NCI-H187 treated with DMSO at 0.1 percent for 48 hours (cell line): ENCODE results near the gene COLGALT1.
"Not testable (repeated sequence)": the region's sequence is repeated elsewhere in the genome, so short reads cannot be mapped to it uniquely, and the experiment has no call there.

Experiments
- DNase-seq: peaks from one replicate; lab custom pipeline; 2025; lab: John Stamatoyannopoulos, UW

Gene COLGALT1

DNA sequence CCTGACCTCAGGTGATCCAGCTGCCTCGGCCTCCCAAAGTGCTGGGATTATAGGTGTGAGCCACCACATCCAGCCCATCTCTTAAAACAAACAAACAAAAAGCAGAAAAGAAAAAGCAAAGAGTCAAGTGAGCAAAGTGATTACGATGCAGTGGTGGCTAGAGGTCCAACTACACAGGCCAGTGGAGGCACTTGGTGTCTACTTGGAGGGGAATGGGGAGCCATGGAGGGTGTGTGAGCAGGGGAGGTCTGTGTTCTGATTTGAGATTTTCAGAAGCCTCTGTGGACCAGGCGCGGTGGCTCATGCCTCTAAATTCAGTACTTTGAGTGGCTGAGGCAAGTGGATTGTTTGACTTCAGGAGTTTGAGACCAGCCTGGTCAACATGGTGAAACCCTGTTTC, 6.6 kb downstream of the COLGALT1 start:
- no peak for DNase-seq

DNA sequence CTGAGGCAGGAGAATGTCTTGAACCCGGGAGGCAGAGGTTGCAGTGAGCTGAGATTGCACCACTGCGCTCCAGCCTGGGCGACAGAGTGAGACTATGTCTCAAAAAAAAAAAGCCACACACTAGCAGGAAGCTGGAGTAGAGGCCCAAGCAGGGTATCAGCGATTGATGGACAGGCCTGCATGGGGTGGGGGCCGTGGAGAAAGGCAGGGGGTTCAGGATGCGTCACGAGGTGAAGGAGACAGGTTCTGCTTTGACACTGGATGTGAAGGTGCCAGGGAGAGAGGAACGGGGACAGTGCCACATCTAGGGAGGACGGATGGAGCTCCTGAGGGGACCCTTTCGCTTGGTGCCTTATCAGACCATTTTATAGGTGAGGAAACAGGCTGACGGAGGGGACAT, 7.1 kb downstream of the COLGALT1 start:
- DNase-seq = no peak

DNA sequence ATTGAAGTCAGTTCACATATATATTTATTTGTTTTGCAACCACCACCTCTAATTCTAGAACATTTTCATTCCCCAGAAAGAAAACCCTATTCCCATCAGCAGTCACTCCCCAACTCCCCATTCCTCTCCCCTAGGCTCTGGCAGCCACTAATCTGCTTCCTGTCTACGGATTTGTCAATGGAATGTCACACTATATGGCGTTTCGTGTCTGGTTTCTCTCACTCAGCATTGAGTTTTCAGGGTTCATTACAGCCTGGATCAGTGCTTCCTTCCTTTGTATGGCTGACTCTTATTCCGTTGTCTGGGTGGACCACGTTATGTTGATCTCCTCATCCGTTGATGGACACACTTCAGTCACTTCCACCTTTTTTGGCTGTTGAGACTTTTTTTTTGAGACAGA, 9.3 kb downstream of the COLGALT1 start:
- no peak for DNase-seq

DNA sequence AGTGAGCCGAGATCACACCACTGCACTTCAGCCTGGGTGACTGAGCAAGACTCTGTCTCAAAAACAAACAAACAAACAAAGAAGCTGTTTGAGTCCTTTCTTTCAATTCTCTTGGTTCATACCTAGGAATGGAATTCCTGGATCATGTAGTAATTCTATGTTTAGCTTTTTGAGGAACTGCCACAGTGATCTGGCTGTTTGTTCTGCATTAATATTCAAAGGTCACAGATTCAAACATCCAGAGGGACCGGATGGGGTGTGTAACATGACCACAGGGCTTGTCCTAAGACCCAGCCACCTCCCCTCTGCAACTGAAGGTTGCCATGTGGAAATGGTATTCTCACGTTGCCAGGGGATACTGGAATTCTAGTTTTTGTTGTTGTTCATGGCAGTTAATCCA, 10.2 kb downstream of the COLGALT1 start:
- no peak for DNase-seq

DNA sequence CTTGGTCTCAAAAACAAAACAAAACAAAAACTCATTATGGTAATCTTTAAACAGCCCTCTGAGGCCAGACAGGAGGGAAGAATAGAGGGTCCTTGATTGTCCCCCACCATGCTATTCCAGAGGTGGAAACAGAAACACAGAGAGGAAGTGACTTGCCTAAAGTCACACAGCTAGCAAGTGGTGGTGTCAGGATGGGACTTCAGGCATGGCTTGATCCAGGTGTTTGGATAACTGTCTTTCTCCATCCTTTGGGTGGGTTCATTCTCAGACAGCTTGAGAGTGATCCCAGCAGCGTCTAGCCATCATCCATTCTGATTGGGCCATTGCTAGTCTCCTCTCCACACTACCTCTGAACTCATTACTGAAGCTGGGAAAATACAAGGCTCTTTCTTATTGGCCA, 12.5 kb downstream of the COLGALT1 start:
- no peak for DNase-seq

DNA sequence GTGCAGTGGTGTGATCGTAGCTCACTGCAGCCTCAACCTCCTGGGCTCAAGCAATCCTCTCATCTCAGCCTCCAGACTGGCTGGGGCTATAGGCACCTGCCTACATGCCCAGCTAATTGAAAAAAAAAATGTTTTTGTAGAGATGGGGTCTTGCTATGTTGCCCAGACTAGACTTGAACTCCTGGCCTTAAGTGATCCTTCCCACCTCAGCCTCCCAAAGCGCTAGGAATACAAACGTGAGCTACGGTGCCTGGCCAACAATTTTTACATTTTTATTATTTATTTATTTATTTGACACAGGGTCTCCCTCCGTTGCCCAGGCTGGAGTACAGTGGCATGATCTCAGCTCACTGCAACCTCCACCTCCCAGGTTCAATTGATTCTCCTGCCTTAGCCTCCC, 14.8 kb downstream of the COLGALT1 start:
- DNase-seq = not testable (repeated sequence)

DNA sequence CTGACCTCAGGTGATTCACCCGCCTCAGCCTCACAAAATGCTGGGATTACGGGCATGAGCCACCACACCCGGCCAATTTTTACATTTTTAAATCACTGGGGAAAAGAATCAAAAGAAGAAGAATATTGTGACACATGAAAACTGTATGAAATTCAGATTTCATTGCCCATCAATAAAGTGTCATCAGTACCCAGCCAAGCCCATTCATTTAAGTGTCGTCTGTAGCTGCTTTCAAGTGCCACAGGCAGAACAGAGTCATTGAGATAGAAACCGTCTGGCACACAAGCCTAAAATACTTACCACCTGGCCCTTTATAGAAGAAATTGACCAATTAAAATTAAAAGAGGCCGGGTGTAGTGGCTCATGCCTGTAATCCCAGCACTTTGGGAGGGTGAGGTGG, 15.3 kb downstream of the COLGALT1 start:
- DNase-seq = no peak

DNA sequence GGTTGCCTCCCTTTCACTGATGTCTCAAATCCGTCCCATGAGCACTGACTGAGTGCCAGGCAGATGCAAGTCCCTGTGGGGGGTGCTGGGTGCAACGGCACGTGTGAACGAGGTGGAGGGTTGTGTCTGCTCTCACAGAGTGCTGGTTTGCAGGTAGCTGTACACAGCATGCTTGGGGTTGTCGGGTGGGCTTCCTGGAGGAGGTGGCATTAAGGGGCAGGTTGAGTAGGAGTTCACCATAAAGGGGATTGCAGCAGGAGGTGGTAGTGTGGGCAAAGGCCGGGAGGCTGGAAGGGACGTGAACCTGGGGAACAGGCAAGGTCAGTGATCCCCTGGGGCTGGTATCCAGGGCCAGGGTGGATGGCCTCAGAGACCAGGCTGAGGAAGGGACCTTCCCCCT, 17.2 kb downstream of the COLGALT1 start:
- no peak for DNase-seq

DNA sequence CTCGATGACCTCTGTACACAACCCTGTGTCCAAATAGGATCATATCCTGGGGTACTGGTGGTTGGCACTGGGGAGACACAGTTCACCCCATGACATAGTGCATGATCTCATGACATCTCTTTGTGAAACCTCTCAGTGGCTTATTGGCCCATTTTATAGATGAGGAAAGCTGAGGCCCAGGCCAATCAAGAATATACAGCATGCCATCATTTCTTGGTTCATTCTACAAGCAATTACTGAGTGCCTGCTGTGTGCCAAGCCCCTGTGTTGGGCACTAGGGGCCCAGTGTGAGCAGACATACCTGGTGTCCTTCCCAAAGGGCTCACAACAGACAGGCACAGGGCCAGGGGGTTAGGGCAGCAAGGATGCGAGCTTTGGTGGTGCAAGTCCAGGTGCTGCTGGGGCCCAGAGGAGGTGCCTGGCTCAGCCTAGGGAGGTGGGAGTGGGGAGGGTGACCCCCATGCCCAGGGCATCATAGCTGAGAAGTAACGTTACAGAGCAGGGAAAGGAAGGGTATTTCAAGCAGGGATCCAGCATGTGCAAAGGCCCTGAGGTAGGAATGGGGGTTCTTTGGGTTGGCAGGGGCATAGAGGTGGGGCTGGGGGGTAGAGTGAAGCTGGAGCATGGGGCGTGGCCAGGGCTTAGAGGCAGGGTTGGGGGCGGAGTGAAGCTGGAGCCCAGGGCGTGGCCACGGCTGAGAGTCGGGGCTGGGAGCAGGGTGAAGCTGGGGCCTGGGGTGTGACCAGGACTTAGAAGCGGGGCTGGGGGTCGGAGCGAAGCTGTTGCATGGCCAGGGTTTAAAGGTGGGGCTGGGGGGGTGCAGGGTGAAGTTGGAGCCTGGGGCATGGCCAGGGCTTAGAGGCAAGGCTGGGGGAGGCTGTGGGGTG, 20.7 kb downstream of the COLGALT1 start:
- DNase-seq = no peak

DNA sequence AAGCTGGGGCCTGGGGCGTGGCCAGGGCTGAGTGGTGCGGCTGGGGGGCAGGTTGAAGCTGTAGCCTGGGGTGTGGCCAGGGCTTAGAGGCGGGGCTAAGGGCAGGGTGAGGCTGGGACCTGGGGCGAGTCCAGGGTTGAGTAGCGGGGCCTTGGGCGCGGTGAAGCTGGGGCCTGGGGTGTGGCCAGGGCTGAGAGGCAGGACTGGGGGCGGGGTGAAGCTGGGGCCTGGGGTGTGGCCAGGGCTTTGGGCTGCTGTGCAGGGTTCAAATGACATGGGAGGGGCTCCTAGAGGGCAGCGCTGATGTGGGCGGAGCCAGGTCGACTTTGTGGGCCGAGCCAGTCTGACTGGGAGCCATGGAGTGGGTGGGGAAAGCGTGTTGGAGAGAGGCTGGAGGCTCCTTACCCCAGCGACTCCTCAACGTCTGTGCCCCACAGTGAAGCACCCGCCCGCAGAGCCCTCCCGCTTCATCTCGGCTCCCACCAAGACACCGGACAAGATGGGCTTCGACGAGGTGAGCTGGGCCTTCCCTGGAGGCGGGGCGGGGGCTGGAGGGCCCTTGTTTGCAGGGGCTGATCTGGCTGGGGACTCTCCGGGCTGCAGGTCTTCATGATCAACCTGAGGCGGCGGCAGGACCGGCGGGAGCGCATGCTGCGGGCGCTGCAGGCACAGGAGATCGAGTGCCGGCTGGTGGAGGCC, 21.5 kb downstream of the COLGALT1 start:
- no peak for DNase-seq

DNA sequence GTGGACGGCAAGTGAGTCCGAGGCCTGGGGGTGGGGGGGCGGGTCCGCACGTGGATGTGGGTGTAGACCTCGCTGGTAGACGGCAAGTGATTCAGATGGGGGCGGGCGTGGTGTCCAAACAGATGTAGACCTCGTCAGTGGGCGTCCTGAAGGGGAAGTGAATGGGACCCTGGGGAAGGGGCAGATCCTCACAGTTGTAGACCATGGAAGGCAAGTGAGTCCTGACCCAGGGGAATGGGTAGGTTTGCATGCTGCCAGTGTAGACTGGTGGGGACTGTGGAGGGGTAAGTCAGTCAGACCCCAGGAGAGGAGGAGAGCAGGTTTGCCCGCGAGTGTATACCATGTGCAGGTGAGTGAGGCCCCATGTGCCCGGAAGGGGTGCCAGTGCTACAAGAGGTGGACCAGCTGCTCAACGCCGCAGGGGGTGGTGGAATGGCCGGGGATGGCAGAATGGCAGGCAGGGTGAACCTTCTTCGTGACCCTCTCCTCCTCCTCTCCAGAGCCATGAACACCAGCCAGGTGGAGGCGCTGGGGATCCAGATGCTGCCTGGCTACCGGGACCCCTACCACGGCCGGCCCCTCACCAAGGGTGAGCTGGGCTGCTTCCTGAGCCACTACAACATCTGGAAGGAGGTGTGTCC, 22.1 kb downstream of the COLGALT1 start:
- DNase-seq = no peak

DNA sequence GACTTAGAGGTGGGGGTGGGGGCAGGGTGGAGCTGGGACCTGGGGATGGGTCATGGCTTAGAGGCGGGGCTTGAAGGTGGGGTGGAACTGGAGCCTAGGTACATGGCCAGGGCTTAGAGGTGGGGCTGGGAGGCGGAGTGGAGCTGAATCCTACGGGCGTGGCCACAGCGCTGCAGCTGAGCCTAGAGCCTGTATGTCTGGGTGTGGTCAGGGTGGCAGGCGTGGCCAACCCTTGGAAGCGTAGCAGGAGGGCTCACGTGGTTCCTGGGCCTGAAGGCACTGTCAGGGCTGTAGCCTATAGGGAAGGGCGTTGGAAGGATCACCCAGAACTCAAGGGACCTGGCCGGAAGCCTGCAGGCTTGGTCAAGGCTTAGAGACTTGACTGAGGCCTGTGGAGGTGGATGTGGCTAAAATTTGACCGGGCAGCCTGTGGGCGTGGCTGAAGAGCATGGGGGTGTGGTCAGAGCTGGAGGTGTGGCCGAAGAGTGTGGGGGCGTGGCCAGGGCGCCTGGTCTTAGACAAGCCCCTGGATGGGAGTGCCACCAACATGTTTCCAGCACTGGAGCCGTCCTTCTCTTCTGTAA, 24.3 kb downstream of the COLGALT1 start:
- no peak for DNase-seq

DNA sequence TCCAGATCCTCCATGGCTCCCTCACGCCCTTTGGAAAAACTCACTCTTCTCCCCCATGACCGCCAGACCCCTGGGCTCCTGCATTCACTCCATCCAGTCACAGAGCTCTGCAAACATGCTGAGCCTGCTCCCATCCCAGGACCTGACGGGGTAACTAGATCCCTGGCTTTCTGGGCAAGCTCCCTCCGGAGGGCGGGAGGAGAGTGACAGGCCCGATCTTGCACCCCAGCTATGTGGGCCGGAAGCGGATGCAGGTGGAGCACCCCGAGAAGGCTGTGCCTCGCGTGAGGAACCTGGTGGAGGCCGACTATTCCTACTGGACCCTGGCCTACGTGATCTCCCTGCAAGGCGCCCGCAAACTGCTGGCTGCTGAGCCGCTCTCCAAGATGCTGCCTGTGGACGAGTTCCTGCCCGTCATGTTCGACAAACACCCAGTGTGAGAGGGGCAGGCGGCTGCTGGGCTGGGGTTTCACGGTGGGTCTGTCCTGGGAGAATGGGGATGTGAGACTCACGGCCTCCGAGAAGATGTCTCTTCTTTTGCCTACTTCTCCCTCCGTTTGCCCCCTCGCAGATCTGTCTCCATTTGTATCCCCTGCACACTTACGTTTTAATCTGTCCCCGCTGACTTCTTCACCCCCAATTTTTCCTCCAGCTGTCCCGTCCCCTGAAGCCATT, 25.2 kb downstream of the COLGALT1 start:
- no peak for DNase-seq

DNA sequence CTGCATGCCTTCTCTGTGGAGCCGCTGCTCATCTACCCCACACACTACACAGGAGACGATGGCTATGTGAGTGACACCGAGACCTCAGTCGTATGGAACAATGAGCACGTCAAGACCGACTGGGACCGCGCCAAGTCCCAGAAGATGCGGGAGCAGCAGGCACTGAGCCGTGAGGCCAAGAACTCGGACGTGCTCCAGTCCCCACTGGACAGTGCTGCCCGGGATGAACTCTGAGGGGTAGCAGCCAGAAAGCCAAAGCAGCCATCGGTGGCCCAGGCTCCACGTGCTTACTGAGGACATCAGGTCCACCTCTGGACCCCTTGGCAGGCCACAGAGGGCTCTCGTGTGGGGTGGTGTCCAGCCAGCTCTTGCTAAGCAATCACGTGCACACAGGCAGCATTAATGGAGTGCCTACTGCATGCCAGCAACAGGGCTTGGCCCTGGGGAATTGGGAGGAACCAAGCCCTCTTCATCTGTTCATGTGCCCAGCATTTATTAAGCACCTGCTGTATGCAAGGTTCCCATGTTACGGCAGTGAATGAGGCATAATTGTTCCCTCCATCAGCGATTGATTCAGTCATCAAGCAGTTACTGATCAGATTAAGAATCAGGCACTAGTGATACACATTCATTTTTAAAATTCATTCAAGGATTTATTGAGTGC, 25.9 kb downstream of the COLGALT1 start:
- DNase-seq = no peak

DNA sequence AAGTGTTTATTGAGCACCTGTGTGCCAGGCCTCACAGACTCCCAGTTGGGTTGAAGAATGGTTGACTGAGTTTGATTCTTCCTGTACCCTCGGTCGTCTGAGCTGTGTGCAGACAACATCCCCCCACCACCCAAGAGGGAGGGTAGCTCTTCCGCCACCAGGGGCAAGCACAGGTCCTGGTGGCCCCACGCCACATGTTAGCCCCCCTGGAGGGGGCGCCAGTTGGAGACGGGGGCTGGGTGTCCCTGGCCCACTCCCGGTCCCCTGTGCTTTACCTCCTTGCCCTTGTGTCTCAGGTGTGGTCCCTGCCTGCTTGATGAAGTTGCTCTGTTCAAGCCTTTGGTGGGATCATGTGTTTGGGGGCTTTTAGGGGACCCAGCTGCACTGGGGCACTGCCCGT, 27.2 kb downstream of the COLGALT1 start:
- DNase-seq = no peak

DNA sequence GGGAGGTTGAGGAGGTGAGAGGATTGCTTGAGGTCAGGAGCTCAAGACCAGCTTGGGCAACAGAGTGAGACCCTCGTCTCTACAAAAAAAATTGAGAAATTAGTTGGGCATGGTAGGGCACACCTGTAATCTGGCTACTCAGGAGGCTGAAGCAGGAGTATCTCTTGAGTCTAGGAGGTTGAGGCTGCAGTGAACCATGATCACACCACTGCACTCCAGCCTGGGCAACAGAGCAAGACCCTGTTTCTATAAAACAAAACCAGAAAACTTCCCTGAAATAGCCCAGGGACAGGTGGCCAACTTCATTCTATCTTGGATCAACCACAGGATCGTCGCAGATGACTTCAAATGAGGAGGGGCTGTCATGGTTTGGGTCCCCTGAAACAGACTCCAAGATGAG, 28.7 kb downstream of the COLGALT1 start:
- DNase-seq = no peak

DNA sequence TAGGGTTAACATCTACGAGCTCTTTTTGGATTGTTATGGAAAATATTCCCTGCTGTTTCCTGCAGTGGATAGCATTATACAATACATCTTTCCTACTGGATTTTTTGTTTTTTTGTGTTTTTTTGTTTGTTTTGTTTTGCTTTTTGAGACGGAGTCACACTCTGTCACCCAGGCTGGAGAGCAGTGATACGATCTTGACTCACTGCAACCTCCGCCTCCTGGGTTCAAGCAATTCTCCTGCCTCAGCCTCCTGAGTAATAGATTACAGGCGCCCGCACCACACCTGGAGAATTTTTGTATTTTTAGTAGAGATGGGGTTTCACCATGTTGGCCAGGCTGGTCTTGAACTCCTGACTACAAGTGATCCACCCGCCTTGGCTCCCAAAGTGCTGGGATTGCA, 29.9 kb downstream of the COLGALT1 start:
- DNase-seq = not testable (repeated sequence)

DNA sequence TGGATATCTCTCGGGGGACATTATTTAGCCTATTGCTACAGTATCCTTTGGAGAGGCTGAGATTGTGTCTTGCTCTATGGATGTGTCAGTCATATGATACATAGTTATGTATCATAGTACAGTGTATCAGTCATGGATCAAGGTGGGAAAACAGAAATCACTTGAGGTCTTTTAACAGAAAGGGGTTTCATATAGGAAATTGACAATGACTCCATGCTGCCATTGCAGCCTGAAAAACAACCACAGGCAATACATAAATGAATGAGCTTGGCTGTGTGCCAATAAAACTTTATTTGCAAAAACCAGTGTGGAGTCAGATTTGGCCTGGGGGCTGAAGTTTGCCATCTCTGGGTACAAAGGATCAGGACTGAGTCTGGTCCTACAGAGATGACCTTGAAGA, 35.4 kb downstream of the COLGALT1 start:
- DNase-seq = no peak

DNA sequence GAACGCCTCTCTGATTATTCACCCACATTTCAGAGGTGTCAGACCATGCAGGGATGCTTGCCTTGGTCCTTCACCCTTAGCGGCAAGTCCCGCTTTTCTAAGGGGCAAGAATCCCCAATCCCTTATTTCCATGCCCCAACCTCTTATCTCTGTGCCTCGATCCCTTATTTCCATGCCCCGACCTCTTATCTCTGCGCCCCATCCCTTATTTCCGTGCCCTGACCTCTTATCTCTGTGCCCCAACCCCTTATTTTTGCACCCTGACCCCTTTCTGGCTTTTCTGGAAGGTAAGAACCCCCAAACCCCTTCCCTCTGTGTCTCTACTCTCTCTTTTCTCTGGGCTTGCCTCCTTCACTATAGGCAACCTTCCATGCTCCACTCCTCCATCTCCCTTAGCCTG, 38.8 kb downstream of the COLGALT1 start:
- DNase-seq = not testable (repeated sequence)

DNA sequence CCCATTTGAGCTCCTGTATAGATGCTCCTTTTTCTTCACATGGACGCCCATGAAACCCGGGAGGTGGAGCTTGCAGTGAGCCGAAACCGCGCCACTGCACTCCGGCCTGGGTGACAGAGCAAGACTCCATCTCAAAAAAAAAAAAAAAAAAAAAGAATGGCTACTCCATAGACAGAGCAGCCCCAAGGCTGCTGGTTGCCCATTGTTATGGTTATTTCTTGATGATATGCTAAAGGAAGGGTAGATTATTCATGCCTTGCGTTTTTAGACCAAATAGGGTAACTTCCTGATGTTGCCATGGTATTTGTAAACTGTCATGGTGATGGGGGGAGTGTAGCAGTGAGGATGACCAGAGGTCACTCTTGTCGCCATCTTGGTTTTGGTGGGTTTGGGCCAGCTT, 42.6 kb downstream of the COLGALT1 start:
- DNase-seq = not testable (repeated sequence)

DNA sequence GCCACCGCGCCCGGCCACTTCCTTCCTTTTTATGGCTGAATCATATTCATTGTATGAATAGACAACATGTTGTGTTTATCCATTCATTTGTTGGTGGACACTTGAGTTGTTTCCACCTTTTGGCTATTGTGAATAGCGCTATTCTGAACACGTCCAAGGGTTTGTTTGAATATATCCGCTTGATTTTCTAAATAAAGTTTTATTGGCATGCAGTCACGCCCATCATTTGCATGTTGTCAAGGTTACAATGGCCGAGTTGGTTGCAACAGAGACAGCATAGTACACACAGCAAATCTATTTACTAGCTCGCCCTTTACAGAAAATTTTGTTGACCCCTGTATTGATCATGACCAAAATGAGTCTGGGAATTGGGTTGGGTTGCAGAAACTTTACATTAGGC, 43.5 kb downstream of the COLGALT1 start:
- DNase-seq = no peak

DNA sequence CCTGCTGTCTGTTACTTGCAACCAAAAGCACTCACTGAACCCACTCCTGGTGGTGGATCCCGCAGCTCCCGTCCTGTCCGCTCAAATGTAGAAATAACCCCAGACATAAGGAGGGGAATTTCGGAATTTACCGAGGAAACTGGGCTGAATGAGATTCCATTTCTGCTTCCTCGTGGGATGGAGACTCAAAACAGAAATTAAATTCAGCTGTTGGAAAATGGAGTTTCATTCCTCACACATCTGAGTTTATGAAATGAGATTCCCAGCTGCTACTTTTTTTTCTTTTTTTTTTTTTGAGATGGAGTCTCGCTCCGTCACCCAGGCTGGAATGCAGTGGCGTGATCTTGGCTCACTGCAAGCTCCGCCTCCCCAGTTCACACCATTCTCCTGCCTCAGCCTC, 44.3 kb downstream of the COLGALT1 start:
- DNase-seq = no peak
